HG02870 (cell line): Measurements from ENCODE around the gene SHROOM3.

Source experiments
- ATAC-seq: cut with Tn5 transposase; IDR thresholded peaks from one replicate; pipeline ENCODE4 v1.9.1; 2021; ENCODE audit warnings: mild to moderate bottlenecking, moderate library complexity; ENCODE audit not compliant: unreplicated experiment

The SHROOM3 gene

DNA sequence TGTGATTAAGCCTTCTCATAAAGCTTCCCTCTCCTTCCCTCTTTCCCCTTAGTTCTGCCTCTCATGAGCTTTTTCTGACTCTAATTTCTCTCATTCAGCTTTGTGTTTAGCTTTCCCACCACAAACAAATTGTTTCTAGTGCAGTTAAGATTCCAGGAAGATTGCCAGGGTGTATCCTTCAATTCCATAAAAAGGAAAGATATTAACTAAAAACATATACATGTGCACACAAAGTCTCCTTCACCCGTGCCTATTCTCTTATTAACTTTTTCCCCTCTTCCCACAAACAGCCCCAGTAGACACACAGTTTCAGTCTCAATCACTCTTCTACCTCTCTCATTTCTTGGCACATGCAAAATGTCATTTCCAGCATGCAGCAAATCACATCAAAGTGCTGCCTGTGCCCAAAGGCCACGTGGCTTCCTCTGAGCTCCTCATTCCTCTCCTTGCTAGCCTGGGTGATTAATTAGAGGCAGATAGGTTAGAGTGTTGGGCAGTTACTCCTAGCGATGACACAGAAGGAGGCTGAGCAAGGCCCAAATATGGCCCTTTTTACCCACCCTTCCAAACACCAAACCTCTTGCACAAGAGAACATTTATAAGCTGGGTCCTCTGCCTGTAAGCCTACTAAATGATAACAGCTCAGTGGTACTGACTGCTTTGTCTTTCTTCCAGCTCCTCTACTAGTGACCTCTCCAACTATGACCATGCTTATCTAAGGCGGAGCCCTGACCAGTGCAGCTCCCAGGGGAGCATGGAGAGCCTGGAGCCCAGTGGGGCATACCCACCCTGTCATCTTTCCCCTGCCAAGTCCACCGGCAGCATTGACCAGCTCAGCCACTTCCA, 303.3 kb downstream of the SHROOM3 start:
- no peak for ATAC-seq

DNA sequence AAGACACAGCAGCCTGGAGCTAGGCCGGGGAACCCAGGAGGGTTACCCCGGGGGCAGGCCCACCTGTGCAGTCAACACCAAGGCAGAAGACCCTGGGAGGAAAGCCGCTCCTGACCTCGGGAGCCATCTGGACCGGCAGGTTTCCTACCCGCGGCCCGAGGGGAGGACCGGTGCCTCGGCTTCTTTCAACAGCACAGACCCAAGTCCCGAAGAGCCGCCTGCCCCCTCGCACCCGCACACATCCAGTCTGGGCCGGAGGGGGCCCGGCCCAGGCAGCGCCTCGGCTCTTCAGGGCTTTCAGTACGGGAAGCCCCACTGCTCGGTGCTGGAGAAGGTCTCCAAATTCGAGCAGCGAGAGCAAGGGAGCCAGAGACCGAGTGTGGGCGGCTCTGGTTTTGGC, 305.2 kb downstream of the SHROOM3 start:
- ATAC-seq: no peak

DNA sequence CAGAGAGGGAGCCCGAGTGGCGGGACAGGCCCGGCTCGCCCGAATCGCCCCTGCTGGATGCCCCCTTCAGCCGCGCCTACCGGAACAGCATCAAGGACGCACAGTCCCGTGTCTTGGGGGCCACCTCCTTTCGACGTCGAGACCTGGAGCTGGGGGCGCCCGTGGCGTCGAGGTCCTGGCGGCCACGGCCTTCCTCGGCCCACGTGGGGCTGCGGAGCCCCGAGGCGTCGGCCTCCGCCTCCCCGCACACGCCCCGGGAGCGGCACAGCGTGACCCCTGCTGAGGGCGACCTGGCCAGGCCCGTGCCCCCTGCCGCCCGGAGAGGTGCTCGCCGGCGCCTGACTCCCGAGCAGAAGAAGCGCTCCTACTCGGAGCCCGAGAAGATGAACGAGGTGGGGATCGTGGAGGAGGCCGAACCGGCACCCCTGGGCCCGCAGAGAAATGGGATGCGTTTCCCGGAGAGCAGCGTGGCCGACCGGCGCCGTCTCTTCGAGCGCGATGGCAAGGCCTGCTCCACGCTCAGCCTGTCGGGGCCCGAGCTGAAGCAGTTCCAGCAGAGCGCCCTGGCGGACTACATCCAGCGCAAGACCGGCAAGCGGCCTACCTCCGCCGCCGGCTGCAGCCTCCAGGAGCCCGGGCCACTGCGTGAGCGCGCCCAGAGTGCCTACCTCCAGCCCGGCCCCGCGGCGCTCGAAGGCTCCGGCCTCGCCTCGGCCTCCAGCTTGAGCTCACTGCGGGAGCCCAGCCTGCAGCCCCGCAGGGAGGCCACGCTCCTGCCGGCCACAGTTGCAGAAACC, 306.0 kb downstream of the SHROOM3 start:
- ATAC-seq: no peak

DNA sequence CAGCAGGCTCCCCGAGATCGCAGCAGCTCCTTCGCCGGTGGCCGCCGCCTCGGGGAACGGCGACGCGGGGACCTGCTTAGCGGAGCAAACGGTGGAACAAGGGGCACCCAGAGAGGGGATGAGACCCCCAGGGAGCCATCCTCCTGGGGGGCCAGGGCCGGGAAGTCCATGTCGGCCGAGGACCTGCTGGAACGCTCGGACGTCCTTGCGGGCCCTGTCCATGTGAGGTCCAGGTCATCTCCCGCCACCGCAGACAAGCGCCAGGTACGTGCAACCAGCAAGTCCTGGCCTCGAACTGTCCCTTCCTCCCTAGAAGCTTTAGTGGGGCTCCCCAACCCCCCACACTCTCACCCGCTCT, 306.6 kb downstream of the SHROOM3 start:
- no peak for ATAC-seq

DNA sequence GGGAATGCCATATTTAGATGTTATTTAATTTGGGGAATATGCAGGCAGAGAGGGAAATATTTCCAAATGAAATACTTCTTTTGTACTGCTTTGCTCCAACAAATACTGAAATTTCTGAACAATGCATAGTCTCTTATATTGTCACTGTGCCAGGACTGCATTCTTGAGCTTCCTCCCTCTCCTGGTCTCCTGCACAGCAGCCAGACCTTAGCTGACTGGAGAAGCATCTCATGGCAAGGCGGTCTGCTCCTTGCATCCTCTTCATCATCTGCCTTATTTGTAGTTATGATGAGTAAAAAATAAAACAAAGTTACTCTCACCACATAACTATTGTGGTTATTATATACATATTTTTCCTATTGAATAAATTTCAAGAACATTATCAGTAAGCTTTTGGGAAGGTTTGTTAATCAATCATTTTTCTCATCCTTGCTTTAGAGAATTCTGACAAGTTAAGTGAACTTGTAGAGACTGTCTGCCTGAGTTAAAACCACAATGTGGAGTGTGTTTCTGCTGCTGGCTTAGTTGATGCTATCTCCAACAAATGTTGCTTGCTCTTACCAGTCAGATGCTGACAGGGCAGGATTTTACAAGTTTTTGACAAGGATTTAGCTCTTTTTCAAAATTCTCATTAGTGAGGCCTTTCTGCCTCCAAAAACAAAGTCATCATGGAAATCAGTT, 309.4 kb downstream of the SHROOM3 start:
- no peak for ATAC-seq

DNA sequence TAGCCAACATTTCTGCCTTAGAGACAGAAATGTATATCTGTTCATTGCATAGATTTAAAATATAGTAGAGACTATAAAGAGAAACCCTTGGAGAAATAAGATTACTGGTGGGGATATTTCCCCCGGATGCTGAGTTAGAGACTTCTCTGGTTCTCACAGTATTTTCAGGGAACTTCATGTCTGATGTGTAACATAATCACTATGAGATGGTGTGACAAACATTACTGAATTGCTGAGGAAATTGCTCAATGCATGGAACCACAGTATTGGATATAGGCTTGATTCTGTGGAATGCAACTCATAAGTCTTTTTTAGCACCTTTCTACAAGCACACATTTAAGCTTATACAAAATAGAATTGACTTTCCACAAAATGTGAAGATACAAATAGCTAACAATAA, 310.2 kb downstream of the SHROOM3 start:
- ATAC-seq: no peak

DNA sequence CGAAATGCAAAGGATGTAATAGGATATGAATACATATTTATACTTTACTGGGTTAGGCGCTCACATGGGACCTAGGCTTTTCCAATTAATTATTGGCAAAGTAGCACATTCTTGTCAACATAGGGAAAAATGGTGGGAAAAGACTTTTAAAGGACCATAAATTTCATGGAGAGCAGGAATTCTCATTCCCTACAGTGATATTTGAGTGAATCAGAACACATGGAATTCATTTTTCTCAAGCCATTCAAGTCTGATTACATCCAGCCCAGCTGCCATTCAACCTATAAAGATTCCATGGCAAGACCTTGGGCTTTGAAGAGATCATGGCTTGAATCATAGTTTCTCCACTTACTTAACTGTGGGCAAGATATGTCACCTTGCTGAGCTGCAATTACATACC, 312.5 kb downstream of the SHROOM3 start:
- no peak for ATAC-seq

DNA sequence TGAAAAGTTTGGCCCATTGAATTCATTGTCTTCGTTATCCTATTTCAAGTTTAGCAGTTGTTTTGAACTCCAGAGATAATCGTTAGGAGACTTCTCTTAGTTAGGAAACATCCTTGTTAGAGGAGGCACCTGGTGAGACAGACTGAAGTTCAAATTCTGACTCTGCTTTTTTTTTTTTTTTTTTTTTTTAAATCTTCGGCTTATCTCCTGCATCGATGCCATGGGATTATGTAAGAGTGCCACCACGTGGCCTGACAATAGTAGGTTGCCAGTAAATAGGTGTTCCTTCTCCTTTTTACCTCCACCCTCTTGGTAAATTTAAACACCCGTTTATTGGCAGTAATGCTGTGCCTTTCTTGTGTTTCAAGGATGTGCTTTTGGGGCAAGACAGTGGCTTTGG, 313.6 kb downstream of the SHROOM3 start:
- no peak for ATAC-seq

DNA sequence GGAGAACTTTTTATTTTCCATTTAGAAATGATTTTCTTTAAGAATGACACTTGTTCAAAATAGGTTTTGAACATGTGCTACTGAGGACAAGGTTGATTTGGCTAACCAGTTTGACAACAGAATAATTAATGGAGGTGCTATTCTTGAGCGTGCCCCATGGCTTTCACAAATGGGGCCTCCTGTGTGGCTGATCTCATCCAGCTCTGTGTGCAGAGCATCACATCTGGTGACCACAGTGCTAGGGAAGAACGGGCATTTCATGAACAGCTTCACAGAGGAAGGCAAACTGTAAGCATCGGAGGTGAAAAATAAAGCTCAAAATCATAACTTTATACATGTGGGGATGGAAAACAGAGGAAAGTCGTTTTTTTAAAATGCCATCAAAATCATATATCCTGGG, 314.3 kb downstream of the SHROOM3 start:
- no peak for ATAC-seq

DNA sequence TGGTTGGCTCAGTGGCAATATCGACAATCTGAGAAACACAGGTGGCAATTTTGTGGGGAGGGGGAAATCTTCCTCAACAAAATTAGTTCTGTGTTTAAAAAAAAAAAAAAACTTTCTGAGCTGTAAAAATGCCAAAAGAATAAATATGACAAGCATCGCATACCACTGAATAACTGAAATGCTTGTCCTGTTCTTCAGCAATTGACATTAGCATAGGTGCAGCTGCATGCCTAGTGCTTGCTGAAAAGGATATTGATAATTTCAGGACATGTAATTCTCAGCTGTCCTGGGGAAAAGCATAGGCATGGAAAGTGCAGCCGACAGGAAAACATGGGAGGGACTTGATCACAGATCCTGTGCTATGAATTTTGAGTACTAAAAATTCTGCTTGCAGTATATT, 315.7 kb downstream of the SHROOM3 start:
- ATAC-seq: no peak

DNA sequence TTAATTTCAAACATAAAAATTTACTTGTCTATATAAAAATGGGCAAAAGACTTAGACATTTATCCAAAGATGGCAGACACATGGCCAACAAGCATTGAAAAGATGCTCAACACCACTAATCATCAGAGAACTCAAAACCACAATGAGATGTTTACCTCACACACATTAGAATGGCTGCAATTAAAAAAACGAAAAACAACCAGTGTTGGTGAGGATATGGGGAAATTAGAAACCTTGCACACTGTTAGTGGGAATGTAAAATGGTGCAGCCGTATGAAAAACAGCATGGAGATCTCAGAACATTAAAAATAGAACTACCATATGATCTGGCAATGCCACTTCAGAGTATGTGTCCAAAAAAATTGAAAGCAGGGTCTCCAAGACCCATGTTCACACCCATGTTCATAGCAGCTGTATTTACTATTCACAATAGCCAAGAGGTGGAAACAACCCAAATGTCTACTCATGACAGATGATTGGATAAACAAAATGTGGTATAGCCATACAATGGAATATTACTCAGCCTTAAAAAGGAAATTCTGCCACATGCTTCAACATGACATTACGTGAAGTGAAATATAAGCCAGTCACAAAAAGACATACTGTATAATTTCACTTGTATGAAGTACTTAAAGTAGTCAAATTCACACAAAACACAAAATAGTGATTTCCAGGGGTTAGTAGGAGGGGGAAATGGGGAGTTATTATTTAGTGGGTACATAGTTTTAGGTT, 316.7 kb downstream of the SHROOM3 start:
- ATAC-seq: no peak

DNA sequence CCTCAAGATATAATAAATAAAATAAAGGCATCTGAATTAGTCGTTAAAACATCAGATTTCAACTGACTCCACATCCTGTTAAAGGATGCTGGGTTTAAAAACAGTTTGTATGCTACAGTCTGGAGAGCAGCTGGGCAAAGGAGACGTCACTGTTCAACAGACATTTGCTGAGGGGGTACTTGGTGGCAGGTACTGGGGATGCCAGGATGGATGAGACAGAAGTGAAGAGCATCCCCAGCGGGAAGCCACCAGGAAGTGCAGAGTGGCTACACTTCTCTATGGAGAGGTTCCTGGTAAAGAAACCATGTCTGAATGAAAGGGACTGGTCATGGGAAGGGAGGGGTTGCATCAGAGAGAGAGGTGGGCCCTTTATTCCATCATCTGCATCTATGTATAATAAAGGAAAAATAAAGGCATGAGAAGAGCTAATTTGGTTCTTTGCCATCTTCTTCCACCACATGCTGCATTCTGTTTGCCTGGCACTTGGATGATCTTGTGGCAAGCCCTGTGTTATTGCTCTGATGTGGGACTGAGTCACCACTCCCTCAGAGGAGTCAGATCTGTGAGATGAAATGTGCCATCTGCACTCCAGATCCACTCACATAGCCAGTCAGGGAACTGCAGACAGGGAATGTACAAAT, 318.0 kb downstream of the SHROOM3 start:
- no peak for ATAC-seq

DNA sequence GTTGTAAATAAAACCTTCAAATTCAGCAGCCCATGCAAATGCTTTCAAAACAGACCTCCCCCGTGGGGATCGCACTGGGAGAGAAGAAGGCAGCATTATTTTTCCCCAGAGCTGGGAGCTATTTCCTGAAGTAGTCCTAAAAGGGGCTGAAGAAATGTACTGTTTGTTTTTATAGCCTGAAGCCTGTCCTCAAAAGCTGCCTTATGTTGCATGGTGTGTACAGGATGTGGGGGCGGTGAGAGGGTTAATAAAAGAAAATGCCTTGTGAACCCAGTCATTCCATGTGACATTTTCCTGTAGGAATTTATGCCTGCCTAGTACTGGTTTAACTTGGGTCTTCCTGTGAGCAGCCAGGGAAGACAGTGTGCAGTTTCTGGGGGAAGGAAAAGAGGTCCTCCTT, 318.8 kb downstream of the SHROOM3 start:
- no peak for ATAC-seq

DNA sequence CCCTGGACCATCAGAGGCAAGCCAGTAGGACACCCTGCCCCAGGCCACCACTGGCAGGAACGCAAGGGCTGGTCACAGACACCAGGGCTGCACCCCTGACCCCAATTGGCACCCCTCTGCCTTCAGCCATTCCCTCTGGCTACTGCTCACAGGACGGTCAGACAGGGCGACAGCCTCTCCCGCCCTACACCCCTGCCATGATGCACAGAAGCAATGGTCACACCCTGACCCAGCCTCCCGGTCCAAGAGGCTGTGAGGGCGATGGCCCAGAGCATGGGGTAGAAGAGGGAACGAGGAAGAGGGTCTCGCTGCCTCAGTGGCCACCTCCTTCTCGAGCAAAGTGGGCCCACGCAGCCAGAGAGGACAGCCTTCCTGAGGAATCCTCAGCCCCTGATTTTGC, 319.4 kb downstream of the SHROOM3 start:
- no peak for ATAC-seq

DNA sequence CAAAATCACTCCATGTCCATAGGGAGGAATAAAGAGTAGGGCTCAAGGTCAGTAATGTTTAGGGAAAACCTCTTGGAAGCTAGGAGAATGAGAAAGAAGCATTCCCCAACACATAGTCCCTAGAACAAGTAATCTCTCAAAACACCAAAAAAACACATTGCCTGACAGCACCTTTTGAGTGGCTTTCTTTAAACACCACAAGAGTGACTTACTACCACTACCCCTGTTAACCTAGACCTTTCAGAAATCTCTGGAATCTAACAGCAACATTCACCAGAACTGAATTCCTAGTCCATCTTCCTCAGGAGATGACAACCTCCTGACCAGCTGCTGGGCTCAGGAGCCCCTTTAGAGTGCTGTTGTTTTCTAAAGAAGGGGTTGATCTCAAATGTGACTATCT, 320.7 kb downstream of the SHROOM3 start:
- no peak for ATAC-seq

DNA sequence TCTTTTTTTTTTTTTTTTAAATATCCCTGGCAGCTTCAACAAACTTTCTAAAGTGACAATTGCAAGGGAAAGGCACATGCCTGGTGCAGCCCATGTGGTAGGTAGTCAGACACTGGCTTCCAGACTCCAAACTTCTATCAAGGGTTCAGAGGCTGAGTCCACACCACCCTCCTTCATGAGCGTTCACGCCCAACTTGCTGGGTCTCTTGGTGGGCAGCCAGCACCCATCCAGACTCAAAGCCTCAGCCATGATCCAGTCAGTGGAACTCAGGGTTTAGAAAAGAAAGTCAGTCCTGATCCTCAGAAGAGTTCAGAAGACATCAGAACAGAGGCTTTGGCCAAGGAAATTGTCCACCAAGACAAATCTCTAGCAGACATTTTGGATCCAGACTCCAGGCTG, 321.4 kb downstream of the SHROOM3 start:
- no peak for ATAC-seq

DNA sequence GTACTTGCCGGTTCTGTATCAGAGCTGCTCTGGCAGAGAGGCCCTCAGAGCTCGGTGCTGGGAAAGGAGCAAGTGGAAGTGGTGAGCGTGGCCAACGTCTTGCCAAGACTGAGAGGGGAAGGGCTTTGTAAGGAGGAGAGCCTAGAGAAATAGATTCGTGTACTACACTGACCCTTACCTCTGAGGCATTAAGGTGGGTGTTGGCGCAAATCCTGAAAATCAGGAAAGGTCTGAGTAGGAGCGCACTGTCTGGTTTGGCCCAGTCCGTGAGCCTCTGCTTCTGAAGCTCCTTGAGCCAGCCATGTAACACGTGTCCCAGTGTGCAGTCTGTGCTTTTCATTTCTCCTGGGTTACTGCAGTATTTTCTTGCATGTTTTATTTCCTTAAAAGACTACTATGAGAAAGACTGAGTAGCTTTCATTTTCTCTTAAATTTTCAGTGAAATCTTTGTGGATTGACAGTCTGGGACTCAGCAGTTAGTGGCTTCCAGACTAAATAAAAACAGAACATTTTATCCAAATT, 322.4 kb downstream of the SHROOM3 start:
- no peak for ATAC-seq

DNA sequence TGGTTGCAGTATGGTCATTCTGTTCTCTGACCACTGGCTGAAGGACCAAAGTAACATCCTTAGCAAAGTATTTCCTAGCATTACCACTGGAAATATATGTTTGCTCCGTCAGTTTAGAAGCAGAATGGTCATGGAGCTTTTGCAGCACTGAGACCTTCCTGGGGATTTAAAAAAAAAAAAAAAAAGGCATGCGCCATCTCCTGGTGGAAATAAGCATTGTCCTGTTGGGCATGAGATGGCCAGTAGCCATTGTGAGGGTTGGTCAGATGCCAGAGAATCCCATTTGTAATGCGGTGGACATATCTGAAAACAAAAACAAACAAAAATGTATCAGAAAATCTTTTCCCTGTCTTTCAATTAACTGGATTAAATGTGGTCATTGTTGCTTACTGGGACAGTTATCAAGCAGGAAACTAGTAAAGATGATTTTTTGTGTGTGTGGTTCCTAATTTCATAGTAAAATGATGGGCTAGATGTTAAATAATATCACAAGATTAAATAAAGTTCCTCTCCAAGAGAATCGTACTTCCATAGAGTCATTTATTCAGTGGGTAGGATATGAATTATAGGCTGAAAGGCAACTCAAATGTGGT, 323.4 kb downstream of the SHROOM3 start:
- ATAC-seq: no peak

DNA sequence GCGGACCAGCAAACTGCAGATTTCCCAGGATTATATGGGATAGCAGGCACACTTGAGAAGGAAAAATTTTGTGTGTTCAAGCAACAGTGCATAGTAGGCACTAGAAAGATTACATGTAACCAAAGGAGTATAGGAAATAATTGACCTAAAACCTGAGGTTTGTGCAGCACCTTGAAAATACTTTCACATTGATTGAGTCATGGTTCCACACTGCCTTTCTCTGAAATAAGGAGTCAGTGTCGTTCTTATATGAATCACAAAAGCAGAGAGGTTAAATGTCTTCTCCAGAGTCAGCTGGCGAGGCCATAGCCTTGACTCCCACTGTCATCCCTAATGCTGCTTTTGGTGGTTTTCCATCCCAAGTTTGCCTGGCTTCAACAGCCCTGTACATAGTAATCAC, 324.0 kb downstream of the SHROOM3 start:
- no peak for ATAC-seq

DNA sequence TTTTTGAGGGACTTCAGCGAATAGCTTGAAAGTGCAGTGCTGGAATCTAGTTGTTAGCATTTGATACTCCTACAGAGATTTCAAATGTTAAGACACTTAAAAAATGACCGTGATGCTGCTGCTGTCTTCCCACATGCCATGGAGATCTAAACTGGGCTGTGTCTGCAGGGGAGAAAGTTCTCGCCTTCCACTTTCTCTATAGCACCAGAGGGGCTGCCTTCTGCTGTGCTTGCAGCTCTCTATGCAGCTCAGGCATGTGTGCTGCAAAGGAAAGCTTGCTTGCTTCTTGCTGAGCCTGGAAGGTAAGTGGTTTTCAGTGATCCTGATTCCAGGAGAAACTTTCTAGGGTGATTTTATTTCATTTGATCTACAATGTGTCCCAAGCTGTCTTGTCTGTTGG, 325.2 kb downstream of the SHROOM3 start:
- no peak for ATAC-seq
